ENCODE results near the gene ZNF426.
A peak's percentile ranks its signal among the peaks of the same experiment; 100 is the strongest.
"Not testable (repeated sequence)": the region's sequence is repeated elsewhere in the genome, so short reads cannot be mapped to it uniquely, and the experiment has no call there.

ZNF426 gene

DNA sequence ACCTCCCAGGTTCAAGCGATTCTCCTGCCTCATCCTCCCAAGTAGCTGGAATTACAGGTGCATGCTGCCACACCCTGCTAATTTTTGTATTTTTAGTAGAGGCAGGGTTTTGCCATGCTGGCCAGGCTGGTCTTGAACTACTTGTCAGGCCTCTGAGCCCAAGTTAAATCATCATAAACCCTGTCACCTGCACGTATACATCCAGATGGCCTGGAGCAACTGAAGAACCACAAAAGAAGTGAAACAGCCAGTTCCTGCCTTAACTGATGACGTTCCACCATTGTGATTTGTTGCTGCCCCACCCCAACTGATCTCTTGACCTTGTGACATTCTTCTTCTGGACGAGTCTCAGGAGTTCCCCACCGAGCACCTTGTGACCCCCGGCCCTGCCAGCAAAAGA, 756 bp upstream of the ZNF426 start:
- CTCF ChIA-PET; DNase-seq; POLR2A ChIA-PET; H3K27me3 ChIP-seq (replicated peaks in 2 of 5; ENCODE audit: control insufficient read depth in 4 of 5, insufficient read depth in 5 of 5, low read length in 4 of 5): not testable (repeated sequence)
- Histone ChIP-seq H3K27ac (ENCODE audit: insufficient read depth in 1 of 2, low read depth in 1 of 2, low read length in 2 of 2, poor library complexity in 1 of 2, severe bottlenecking in 2 of 2) (peak overlapping the region; percentile 97 to 99), H3K36me3 (ENCODE audit: control insufficient read depth in 4 of 4, insufficient read depth in 4 of 4, low read length in 3 of 4) (peaks cover 19 to 26% (median 23%) of the 10 kb centered on the region in 4 experiments), H3K9me3 (ENCODE audit: control extremely low read depth in 1 of 5, control insufficient read depth in 4 of 5, insufficient read depth in 2 of 5, low read depth in 1 of 5, low read length in 4 of 5) (peaks cover 8 to 40% (median 34%) of the 10 kb centered on the region in 5 experiments), H3K4me1 (ENCODE audit: control extremely low read depth in 1 of 4, control insufficient read depth in 4 of 4, insufficient read depth in 4 of 4, low read length in 3 of 4) (peaks cover 0 to 11% (median 1%) of the 10 kb centered on the region in 4 experiments), H3K4me3 (ENCODE audit: control insufficient read depth in 1 of 7, extremely low read depth in 1 of 7, insufficient read depth in 4 of 7, low read depth in 2 of 7, low read length in 6 of 7) (peak overlapping the region in 3 of 7 experiments; percentile 98 to 99 (median 99))
- WGBS (ENCODE audit: insufficient coverage): 92% methylated on average over 6 of the region's 6 CpGs

DNA sequence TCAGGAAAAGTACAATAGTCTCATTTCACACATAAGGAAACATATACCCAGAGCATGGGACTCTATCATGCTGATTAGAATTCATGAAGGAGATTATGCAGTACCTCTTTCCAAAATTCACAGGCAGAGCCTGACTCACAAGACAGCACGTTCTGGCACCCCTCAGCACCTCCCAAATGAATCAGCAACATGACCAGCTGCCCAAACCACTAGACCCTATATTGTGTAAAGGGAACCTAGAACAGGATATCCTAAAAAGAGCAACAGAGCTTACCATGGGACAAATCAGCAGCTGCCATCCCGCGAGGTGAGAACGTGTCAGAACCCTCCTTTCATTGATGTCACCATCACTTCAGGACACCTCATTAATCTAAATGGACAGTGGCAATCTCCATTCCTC, 2.5 kb downstream of the ZNF426 start:
- POLR2A ChIA-PET: interaction anchor here (0.6 kb wide), 1 partner anchor 231 kb away, joined by 5 read pairs; no protein-coding TSS in a partner anchor
- peaks cover 44 to 59% (median 52%) of the 10 kb centered on the region in 4 experiments for H3K36me3 ChIP-seq (ENCODE audit: control insufficient read depth in 4 of 4, insufficient read depth in 4 of 4, low read length in 3 of 4)
- no peak for DNase-seq
- H3K4me3 ChIP-seq (ENCODE audit: control insufficient read depth in 1 of 7, extremely low read depth in 1 of 7, insufficient read depth in 4 of 7, low read depth in 2 of 7, low read length in 6 of 7): no peak overlapping the region
- no peak overlapping the region for H3K27ac ChIP-seq (ENCODE audit: insufficient read depth in 1 of 2, low read depth in 1 of 2, low read length in 2 of 2, poor library complexity in 1 of 2, severe bottlenecking in 2 of 2)
- peaks cover 14 to 66% (median 53%) of the 10 kb centered on the region in 5 experiments for H3K9me3 ChIP-seq (ENCODE audit: control extremely low read depth in 1 of 5, control insufficient read depth in 4 of 5, insufficient read depth in 2 of 5, low read depth in 1 of 5, low read length in 4 of 5)
- H3K4me1 ChIP-seq (ENCODE audit: control extremely low read depth in 1 of 4, control insufficient read depth in 4 of 4, insufficient read depth in 4 of 4, low read length in 3 of 4): peaks cover 0 to 11% (median 1%) of the 10 kb centered on the region in 4 experiments
- no peaks in the 10 kb centered on the region for H3K27me3 ChIP-seq (replicated peaks in 2 of 5; ENCODE audit: control insufficient read depth in 4 of 5, insufficient read depth in 5 of 5, low read length in 4 of 5)
- WGBS (ENCODE audit: insufficient coverage): 100% methylated on average over 1 of the region's 4 CpGs
- CTCF ChIA-PET: no interaction called here

DNA sequence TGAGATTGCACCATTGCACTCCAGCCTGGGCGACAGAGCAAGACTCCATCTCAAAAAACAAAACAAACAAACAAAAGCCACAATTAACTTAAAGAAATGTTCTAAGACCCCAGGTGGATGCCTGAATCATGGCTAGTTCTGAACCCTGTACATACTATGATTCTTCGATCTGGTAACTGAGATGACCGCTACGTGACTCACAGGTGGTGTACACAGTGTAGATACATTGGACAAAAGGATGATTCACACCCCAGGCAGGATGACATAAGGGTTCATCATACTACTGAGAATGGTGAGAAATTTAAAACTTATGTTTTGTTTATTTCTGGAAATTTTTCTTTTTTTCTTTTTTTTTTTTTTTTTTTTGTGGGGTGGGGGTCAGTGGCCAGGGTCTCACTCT, 6.5 kb downstream of the ZNF426 start:
- CTCF ChIA-PET: no interaction called here
- H3K4me1 ChIP-seq (ENCODE audit: control extremely low read depth in 1 of 4, control insufficient read depth in 4 of 4, insufficient read depth in 4 of 4, low read length in 3 of 4): no peaks in the 10 kb centered on the region
- H3K27ac ChIP-seq (ENCODE audit: insufficient read depth in 1 of 2, low read depth in 1 of 2, low read length in 2 of 2, poor library complexity in 1 of 2, severe bottlenecking in 2 of 2): no peak overlapping the region
- POLR2A ChIA-PET: no interaction called here
- H3K27me3 ChIP-seq (replicated peaks in 2 of 5; ENCODE audit: control insufficient read depth in 4 of 5, insufficient read depth in 5 of 5, low read length in 4 of 5): no peaks in the 10 kb centered on the region
- 95% methylated on average over 3 of the region's 4 CpGs for WGBS (ENCODE audit: insufficient coverage)
- DNase-seq: no peak
- H3K4me3 ChIP-seq (ENCODE audit: control insufficient read depth in 1 of 7, extremely low read depth in 1 of 7, insufficient read depth in 4 of 7, low read depth in 2 of 7, low read length in 6 of 7): no peak overlapping the region
- peaks cover 27 to 96% (median 84%) of the 10 kb centered on the region in 5 experiments for H3K9me3 ChIP-seq (ENCODE audit: control extremely low read depth in 1 of 5, control insufficient read depth in 4 of 5, insufficient read depth in 2 of 5, low read depth in 1 of 5, low read length in 4 of 5)
- peaks cover 70 to 97% (median 83%) of the 10 kb centered on the region in 4 experiments for H3K36me3 ChIP-seq (ENCODE audit: control insufficient read depth in 4 of 4, insufficient read depth in 4 of 4, low read length in 3 of 4)

DNA sequence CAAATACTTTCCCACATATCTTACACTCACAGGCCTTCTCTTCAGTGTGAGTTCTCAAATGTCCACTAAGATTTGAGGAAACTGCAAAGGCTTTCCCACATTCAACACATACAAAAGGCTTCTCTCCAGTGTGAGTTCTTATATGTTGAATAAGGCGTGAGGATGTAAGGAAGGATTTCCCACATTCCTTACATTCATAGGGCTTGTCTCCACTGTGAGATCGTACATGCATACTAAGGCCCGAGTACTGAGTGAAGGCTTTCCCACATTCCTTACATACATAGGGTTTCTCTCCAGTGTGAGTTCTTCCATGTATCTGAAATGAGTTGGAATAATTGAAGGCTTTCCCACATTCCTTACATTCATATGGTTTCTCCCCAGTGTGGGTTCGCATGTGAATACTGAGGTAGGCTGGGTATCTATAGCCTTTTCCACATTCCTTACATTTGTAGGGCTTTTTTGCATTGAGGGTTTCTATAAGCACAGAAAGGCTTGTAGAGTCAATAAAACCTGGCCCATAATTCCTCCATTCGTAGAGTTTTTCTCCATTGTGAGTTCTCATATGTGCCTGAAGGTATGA, 9.6 kb downstream of the ZNF426 start:
- peaks cover 47 to 83% (median 63%) of the 10 kb centered on the region in 4 experiments for H3K36me3 ChIP-seq (ENCODE audit: control insufficient read depth in 4 of 4, insufficient read depth in 4 of 4, low read length in 3 of 4)
- H3K27me3 ChIP-seq (replicated peaks in 2 of 5; ENCODE audit: control insufficient read depth in 4 of 5, insufficient read depth in 5 of 5, low read length in 4 of 5): no peaks in the 10 kb centered on the region
- no peak overlapping the region for H3K27ac ChIP-seq (ENCODE audit: insufficient read depth in 1 of 2, low read depth in 1 of 2, low read length in 2 of 2, poor library complexity in 1 of 2, severe bottlenecking in 2 of 2)
- peaks cover 22 to 92% (median 74%) of the 10 kb centered on the region in 5 experiments for H3K9me3 ChIP-seq (ENCODE audit: control extremely low read depth in 1 of 5, control insufficient read depth in 4 of 5, insufficient read depth in 2 of 5, low read depth in 1 of 5, low read length in 4 of 5)
- DNase-seq: peak; percentile 11 to 52 (median 34)
- ChIA-PET CTCF (no interaction called here), POLR2A (no interaction called here)
- H3K4me1 ChIP-seq (ENCODE audit: control extremely low read depth in 1 of 4, control insufficient read depth in 4 of 4, insufficient read depth in 4 of 4, low read length in 3 of 4): no peaks in the 10 kb centered on the region
- peak overlapping the region in 1 of 7 experiments; percentile 35 for H3K4me3 ChIP-seq (ENCODE audit: control insufficient read depth in 1 of 7, extremely low read depth in 1 of 7, insufficient read depth in 4 of 7, low read depth in 2 of 7, low read length in 6 of 7)
- 100% methylated on average over 1 of the region's 5 CpGs for WGBS (ENCODE audit: insufficient coverage)

DNA sequence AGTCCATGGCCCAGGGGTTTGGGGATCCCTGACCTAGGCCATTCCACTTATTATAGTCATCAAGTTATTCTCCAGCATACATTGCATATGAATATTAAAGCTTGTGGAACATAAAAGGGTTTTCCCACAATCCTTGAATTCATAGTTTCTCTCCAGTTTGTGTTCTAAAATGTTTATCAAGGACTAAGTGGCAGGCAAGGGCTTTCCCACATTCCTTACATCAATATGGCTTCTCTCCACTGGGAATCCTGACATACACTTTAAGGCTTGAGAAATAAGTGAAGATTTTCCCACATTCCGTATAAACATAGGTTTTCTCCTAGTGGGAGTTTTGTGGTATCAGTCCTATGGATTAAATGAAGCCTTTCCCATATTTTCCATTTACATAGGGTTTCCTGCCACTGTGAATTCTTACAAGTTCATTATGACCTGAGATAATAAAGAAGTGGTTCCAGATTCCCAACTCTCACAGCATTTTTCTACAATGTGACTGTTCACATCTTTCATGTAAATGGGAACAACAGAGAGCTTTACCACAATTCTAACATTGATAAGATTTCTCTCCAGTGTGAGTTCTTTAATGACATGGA, 14.5 kb downstream of the ZNF426 start:
- WGBS (ENCODE audit: insufficient coverage): no CpG with 5 or more reads among the region's 1 CpG
- H3K4me3 ChIP-seq (ENCODE audit: control insufficient read depth in 1 of 7, extremely low read depth in 1 of 7, insufficient read depth in 4 of 7, low read depth in 2 of 7, low read length in 6 of 7): no peak overlapping the region
- H3K9me3 ChIP-seq (ENCODE audit: control extremely low read depth in 1 of 5, control insufficient read depth in 4 of 5, insufficient read depth in 2 of 5, low read depth in 1 of 5, low read length in 4 of 5): peaks cover 12 to 82% (median 67%) of the 10 kb centered on the region in 5 experiments
- H3K36me3 ChIP-seq (ENCODE audit: control insufficient read depth in 4 of 4, insufficient read depth in 4 of 4, low read length in 3 of 4): peaks cover 5 to 43% (median 24%) of the 10 kb centered on the region in 4 experiments
- no peak for DNase-seq
- ChIA-PET POLR2A (no interaction called here), CTCF (no interaction called here)
- H3K27me3 ChIP-seq (replicated peaks in 2 of 5; ENCODE audit: control insufficient read depth in 4 of 5, insufficient read depth in 5 of 5, low read length in 4 of 5): no peaks in the 10 kb centered on the region
- H3K27ac ChIP-seq (ENCODE audit: insufficient read depth in 1 of 2, low read depth in 1 of 2, low read length in 2 of 2, poor library complexity in 1 of 2, severe bottlenecking in 2 of 2): no peak overlapping the region
- H3K4me1 ChIP-seq (ENCODE audit: control extremely low read depth in 1 of 4, control insufficient read depth in 4 of 4, insufficient read depth in 4 of 4, low read length in 3 of 4): no peaks in the 10 kb centered on the region

DNA sequence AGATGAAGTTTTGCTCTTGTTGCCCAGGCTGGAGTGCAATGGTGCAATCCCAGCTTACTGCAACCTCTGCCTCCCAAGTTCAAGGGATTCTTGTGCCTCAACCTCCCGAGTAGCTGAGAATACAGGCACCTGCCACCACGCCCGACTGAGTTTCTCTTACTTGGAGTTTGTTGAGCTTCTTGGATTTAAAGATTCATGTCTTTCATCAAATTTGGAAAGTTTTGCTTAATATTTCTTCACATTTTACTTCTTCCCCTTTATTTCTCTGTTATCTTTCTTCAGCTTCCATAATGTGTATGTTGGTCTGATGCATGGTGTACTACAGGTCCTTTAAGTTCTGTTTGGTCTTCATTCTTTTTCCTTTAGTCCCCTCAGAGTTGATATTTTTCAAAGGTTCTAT, 31.2 kb downstream of the ZNF426 start:
- CTCF ChIA-PET: no interaction called here
- POLR2A ChIA-PET: no interaction called here
- H3K4me1 ChIP-seq (ENCODE audit: control extremely low read depth in 1 of 4, control insufficient read depth in 4 of 4, insufficient read depth in 4 of 4, low read length in 3 of 4): no peaks in the 10 kb centered on the region
- no CpG with 5 or more reads among the region's 3 CpGs for WGBS (ENCODE audit: insufficient coverage)
- H3K4me3 ChIP-seq (ENCODE audit: control insufficient read depth in 1 of 7, extremely low read depth in 1 of 7, insufficient read depth in 4 of 7, low read depth in 2 of 7, low read length in 6 of 7): no peak overlapping the region
- no peak for DNase-seq
- H3K36me3 ChIP-seq (ENCODE audit: control insufficient read depth in 4 of 4, insufficient read depth in 4 of 4, low read length in 3 of 4): no peaks in the 10 kb centered on the region
- H3K27me3 ChIP-seq (replicated peaks in 2 of 5; ENCODE audit: control insufficient read depth in 4 of 5, insufficient read depth in 5 of 5, low read length in 4 of 5): no peaks in the 10 kb centered on the region
- H3K9me3 ChIP-seq (ENCODE audit: control extremely low read depth in 1 of 5, control insufficient read depth in 4 of 5, insufficient read depth in 2 of 5, low read depth in 1 of 5, low read length in 4 of 5): peaks cover 3 to 47% (median 14%) of the 10 kb centered on the region in 5 experiments
- H3K27ac ChIP-seq (ENCODE audit: insufficient read depth in 1 of 2, low read depth in 1 of 2, low read length in 2 of 2, poor library complexity in 1 of 2, severe bottlenecking in 2 of 2): no peak overlapping the region

DNA sequence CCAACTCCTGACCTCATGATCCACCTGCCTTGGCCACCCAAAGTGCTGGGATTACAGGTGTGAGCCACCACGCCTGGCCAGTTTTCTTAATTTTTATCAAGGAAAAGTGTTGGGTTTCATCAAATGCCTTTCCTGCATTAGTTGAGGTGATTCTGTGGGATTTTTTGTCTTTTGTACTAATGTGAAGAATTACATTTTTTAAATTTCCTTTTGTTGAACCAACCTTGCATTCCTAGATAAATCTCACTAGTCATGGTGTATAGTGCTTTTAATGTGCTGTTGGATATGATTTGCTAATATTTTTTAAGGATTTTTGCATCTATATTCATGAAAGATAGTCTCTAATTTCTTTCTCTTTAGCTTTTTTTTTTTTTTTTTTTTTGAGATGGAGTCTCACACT, 37.6 kb downstream of the ZNF426 start:
- H3K4me3 ChIP-seq (ENCODE audit: control insufficient read depth in 1 of 7, extremely low read depth in 1 of 7, insufficient read depth in 4 of 7, low read depth in 2 of 7, low read length in 6 of 7): no peak overlapping the region
- CTCF ChIA-PET: no interaction called here
- H3K27ac ChIP-seq (ENCODE audit: insufficient read depth in 1 of 2, low read depth in 1 of 2, low read length in 2 of 2, poor library complexity in 1 of 2, severe bottlenecking in 2 of 2): no peak overlapping the region
- no peak for DNase-seq
- POLR2A ChIA-PET: no interaction called here
- H3K27me3 ChIP-seq (replicated peaks in 2 of 5; ENCODE audit: control insufficient read depth in 4 of 5, insufficient read depth in 5 of 5, low read length in 4 of 5): peaks cover 0 to 21% (median 5%) of the 10 kb centered on the region in 5 experiments
- H3K9me3 ChIP-seq (ENCODE audit: control extremely low read depth in 1 of 5, control insufficient read depth in 4 of 5, insufficient read depth in 2 of 5, low read depth in 1 of 5, low read length in 4 of 5): peaks cover 7 to 54% (median 30%) of the 10 kb centered on the region in 5 experiments
- no peaks in the 10 kb centered on the region for H3K4me1 ChIP-seq (ENCODE audit: control extremely low read depth in 1 of 4, control insufficient read depth in 4 of 4, insufficient read depth in 4 of 4, low read length in 3 of 4)
- H3K36me3 ChIP-seq (ENCODE audit: control insufficient read depth in 4 of 4, insufficient read depth in 4 of 4, low read length in 3 of 4): peaks cover 0 to 2% (median 0%) of the 10 kb centered on the region in 4 experiments
- WGBS (ENCODE audit: insufficient coverage): no CpG with 5 or more reads among the region's 1 CpG

All from common myeloid progenitor, CD34-positive (primary cell).